SK-N-SH treated with all-trans-retinoic acid at 6 μM for 48 hours (cell line): ENCODE data around the gene SIGLEC9.

ENCODE experiments used
- BACH2 ChIP-seq: fragments of 250-450 bp; sonication (Bioruptor Pico); IDR thresholded peaks from 2 replicates; pipeline ENCODE4 v1.9.0; 2021; ENCODE audit warnings: mild to moderate bottlenecking, borderline replicate concordance
- ESRRG ChIP-seq: fragments of 250-450 bp; sonication (Bioruptor Pico); IDR thresholded peaks from 2 replicates; pipeline ENCODE4 v1.6.1; 2021; ENCODE audit warnings: mild to moderate bottlenecking
- ZC3H10 ChIP-seq: fragments of 250-450 bp; sonication (Bioruptor Pico); IDR thresholded peaks from 2 replicates; pipeline ENCODE4 v1.5.1; 2021; ENCODE audit warnings: mild to moderate bottlenecking, moderate library complexity
- ZFP3 ChIP-seq: fragments of 250-450 bp; sonication (Bioruptor Pico); IDR thresholded peaks from 2 replicates; pipeline ENCODE4 v1.5.0; 2020; ENCODE audit warnings: mild to moderate bottlenecking, moderate library complexity
- TF ChIP-seq, protein P1 (sequence below): fragments of 250-450 bp; sonication (Bioruptor Pico); IDR thresholded peaks from 2 replicates; pipeline ENCODE4 v1.5.0; 2020; ENCODE audit warnings: mild to moderate bottlenecking, moderate library complexity

DNA sequence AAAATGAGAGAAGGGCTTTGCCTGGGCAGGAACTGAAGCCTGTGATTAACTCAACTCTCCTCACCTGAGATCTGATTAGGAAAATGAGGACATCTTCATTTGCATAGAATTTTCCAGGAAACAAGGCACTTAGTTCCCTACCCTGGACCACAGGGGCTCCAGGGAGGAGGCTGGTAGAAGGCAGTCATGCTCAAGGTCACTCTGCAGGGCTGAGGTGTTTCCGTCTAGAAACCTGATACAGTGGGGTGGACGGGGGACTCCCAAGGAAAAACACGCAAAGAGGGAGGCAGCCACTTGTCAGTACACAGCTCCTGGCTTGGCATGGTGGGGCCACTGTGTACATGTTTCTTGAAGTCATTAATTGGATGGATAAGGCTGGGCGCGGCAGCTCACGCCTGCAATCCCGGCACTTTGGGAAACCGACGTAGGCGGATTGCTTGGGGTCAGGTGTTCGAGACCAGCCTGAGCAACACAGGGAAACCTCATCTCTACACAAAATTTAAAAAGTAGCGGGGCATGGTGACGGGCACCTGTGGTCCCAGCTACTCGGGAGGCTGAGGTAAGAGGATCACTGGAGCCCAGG is 48.0 kb upstream of the SIGLEC9 start:
- TF ChIP-seq ZC3H10 (CRISPR knock-in tag) (no peak), ZFP3 (no peak), ESRRG (CRISPR knock-in tag) (no peak), BACH2 (CRISPR knock-in tag) (no peak)
- TF ChIP-seq, protein P1, sequence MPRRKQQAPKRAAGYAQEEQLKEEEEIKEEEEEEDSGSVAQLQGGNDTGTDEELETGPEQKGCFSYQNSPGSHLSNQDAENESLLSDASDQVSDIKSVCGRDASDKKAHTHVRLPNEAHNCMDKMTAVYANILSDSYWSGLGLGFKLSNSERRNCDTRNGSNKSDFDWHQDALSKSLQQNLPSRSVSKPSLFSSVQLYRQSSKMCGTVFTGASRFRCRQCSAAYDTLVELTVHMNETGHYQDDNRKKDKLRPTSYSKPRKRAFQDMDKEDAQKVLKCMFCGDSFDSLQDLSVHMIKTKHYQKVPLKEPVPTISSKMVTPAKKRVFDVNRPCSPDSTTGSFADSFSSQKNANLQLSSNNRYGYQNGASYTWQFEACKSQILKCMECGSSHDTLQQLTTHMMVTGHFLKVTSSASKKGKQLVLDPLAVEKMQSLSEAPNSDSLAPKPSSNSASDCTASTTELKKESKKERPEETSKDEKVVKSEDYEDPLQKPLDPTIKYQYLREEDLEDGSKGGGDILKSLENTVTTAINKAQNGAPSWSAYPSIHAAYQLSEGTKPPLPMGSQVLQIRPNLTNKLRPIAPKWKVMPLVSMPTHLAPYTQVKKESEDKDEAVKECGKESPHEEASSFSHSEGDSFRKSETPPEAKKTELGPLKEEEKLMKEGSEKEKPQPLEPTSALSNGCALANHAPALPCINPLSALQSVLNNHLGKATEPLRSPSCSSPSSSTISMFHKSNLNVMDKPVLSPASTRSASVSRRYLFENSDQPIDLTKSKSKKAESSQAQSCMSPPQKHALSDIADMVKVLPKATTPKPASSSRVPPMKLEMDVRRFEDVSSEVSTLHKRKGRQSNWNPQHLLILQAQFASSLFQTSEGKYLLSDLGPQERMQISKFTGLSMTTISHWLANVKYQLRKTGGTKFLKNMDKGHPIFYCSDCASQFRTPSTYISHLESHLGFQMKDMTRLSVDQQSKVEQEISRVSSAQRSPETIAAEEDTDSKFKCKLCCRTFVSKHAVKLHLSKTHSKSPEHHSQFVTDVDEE (CRISPR knock-in tag), result no peak
